HG03354 (cell line): ENCODE results near the gene AADACL2.

ENCODE experiments used
- ATAC-seq: cut with Tn5 transposase; IDR thresholded peaks from one replicate; pipeline ENCODE4 v1.9.1; 2021; ENCODE audit warnings: mild to moderate bottlenecking; ENCODE audit not compliant: unreplicated experiment, poor library complexity, severe bottlenecking

The AADACL2 gene

GRCh38 chr3:151795276-151795675 is 61.5 kb downstream of the AADACL2 start:
- no peak for ATAC-seq

GRCh38 chr3:151796105-151796680 is 62.5 kb downstream of the AADACL2 start:
- ATAC-seq = no peak

DNA sequence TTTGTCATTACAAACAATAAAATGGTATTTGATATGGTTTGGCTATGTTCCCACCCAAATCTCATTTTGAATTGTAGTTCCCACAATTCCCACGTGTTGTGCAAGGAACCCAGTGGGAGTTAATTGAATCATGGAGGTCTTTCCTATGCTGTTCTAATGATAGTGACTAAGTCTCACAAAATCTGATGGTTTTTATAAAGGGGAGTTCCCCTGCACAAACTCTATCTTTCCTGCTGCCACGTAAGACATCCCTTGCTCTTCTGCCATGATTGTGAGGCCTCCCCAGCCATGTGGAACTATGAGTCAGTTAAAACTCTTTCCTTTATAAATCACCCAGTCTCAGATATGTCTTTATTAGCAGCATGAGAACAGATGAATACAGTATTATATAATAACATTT is 64.7 kb downstream of the AADACL2 start:
- ATAC-seq = no peak

GRCh38 chr3:151800431-151800830 is 66.7 kb downstream of the AADACL2 start:
- no peak for ATAC-seq

DNA sequence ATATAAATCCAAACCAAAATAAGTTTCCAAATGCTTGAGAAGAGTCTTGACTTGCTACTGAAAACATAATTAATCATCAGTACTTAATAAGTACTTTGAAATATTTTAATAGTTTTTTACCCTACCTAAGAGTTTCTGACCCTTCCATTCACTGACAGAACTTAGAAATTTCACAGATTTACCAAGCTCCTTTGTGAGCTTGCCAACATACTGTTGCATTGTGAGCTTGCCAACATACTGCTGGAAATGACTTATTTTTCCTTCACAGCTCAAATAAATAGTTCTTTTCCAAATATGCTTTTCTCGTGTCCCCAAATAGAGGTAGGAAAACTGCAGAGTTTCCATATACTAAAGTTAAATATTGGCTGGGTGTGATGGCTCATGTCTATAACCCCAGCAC is 70.5 kb downstream of the AADACL2 start:
- no peak for ATAC-seq

GRCh38 chr3:151806838-151807237 is 73.1 kb downstream of the AADACL2 start:
- ATAC-seq = no peak
